ENCODE measurements around the gene BUB1B.

The BUB1B gene

GRCh38 chr15:40241269-40242212 lies 80.7 kb downstream of the BUB1B start:
- DNase-seq (ENCODE audit: low read depth), result no peak

- DNase-seq (ENCODE audit: low read depth), result no peak
Measured at GRCh38 chr15:40242213-40242599, 81.3 kb downstream of the BUB1B start.

- DNase-seq (ENCODE audit: low read depth), result no peak
Measured at GRCh38 chr15:40242601-40243000, 81.7 kb downstream of the BUB1B start.

GRCh38 chr15:40243126-40243810 lies 82.4 kb downstream of the BUB1B start:
- no peak for DNase-seq (ENCODE audit: low read depth)

GRCh38 chr15:40244961-40245523 lies 84.2 kb downstream of the BUB1B start:
- no peak for DNase-seq (ENCODE audit: low read depth)

GRCh38 chr15:40245666-40246450 lies 85.0 kb downstream of the BUB1B start:
- no peak for DNase-seq (ENCODE audit: low read depth)

GRCh38 chr15:40246496-40247280 lies 85.8 kb downstream of the BUB1B start:
- DNase-seq (ENCODE audit: low read depth), result no peak

GRCh38 chr15:40247406-40247971 lies 86.6 kb downstream of the BUB1B start:
- DNase-seq (ENCODE audit: low read depth), result no peak

GRCh38 chr15:40248006-40248783 lies 87.3 kb downstream of the BUB1B start:
- no peak for DNase-seq (ENCODE audit: low read depth)

GRCh38 chr15:40249477-40250303 lies 88.8 kb downstream of the BUB1B start:
- DNase-seq (ENCODE audit: low read depth), result no peak

- no peak for DNase-seq (ENCODE audit: low read depth)
Measured at GRCh38 chr15:40250304-40250656, 89.4 kb downstream of the BUB1B start.

GRCh38 chr15:40250771-40251483 lies 90.1 kb downstream of the BUB1B start:
- DNase-seq (ENCODE audit: low read depth), result no peak

GRCh38 chr15:40251486-40252140 lies 90.7 kb downstream of the BUB1B start:
- DNase-seq (ENCODE audit: low read depth), result no peak

- no peak for DNase-seq (ENCODE audit: low read depth)
Measured at GRCh38 chr15:40252141-40252437, 91.2 kb downstream of the BUB1B start.

- DNase-seq (ENCODE audit: low read depth), result no peak
Measured at GRCh38 chr15:40252438-40253166, 91.7 kb downstream of the BUB1B start.

- no peak for DNase-seq (ENCODE audit: low read depth)
Measured at GRCh38 chr15:40253167-40253790, 92.4 kb downstream of the BUB1B start.

GRCh38 chr15:40254452-40254851 lies 93.6 kb downstream of the BUB1B start:
- no peak for DNase-seq (ENCODE audit: low read depth)
